ENCODE data around the gene SULF2.

SULF2 gene

DNA sequence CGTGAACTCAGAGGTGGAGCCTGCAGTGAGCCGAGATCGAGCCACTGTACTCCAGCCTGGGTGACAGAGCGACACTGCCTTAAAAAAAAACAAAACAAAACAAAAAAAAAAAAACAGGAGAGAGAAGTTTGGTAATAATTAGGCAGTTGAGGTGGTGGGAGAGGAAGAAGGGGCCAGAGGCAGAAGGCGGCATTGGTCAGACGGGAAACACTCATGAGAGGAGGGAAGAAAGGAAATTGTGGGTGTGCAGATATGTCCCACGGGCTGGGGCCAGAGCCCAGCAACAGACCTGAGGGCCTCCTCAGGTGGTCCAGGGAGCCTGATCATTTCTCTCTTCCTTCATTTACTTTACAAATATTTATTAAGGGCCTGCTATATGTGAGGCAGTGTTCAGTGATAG, 20.0 kb downstream of the SULF2 start:
- DNase-seq, result no peak
- Histone ChIP-seq H3K27ac (no peak overlapping the region), H3K27me3 (replicated peaks) (peaks cover 22% of the 10 kb centered on the region), H3K36me3 (replicated peaks) (no peaks in the 10 kb centered on the region), H3K4me3 (ENCODE audit: low read depth, low read length) (no peak overlapping the region)
- in situ Hi-C loops (cut with HindIII; ENCODE audit: low pct_ligation_motif_present, low sequenced_read_pairs), result no loop called here
- no peak for TF ChIP-seq CTCF (IDR thresholded peaks at IDR 0.05; ENCODE audit: low read depth, low read length, missing control alignments)

GRCh38 chr20:47764154-47764733, 21.0 kb downstream of the SULF2 start:
- Histone ChIP-seq H3K27me3 (replicated peaks) (peaks cover 32% of the 10 kb centered on the region), H3K27ac (no peak overlapping the region), H3K4me3 (ENCODE audit: low read depth, low read length) (no peak overlapping the region), H3K36me3 (replicated peaks) (no peaks in the 10 kb centered on the region)
- TF ChIP-seq CTCF (IDR thresholded peaks at IDR 0.05; ENCODE audit: low read depth, low read length, missing control alignments), result no peak
- DNase-seq, result no peak
- in situ Hi-C loops (cut with HindIII; ENCODE audit: low pct_ligation_motif_present, low sequenced_read_pairs), result no loop called here

- Histone ChIP-seq H3K27ac (no peak overlapping the region), H3K27me3 (replicated peaks) (peaks cover 36% of the 10 kb centered on the region), H3K36me3 (replicated peaks) (no peaks in the 10 kb centered on the region), H3K4me3 (ENCODE audit: low read depth, low read length) (no peak overlapping the region)
- in situ Hi-C loops (cut with HindIII; ENCODE audit: low pct_ligation_motif_present, low sequenced_read_pairs), result no loop called here
- DNase-seq, result no peak
- TF ChIP-seq CTCF (IDR thresholded peaks at IDR 0.05; ENCODE audit: low read depth, low read length, missing control alignments), result no peak
Measured at GRCh38 chr20:47762699-47763268, 22.5 kb downstream of the SULF2 start.

DNA sequence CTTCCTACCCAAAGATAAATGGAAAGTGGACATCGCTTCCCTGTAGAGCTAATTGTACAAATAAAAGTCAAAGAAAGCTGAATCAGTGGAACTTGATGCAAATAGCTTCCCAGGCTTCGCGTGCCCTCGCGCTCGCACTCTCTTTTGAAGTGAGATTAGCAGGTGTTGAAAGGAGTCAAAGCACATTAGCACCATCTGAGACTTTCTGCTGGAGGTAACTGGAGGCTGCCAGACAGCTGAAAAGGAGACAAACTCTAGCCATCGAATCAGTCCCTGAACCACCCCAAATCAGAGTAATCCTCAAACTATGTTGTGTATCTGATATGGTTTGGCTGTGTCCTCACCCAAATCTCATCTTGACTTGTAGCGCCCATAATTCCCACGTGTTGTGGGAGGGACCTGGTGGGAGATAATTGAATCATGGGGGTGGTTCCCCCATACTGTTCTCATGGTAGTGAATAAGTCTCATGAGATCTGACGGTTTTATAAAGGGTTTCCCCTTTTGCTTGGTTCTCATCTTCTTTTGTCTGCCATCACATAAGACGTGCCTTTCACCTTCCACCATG, 23.7 kb downstream of the SULF2 start:
- H3K27me3 ChIP-seq (replicated peaks), result peaks cover 38% of the 10 kb centered on the region
- no peaks in the 10 kb centered on the region for H3K36me3 ChIP-seq (replicated peaks)
- in situ Hi-C loops (cut with HindIII; ENCODE audit: low pct_ligation_motif_present, low sequenced_read_pairs), result no loop called here

DNA sequence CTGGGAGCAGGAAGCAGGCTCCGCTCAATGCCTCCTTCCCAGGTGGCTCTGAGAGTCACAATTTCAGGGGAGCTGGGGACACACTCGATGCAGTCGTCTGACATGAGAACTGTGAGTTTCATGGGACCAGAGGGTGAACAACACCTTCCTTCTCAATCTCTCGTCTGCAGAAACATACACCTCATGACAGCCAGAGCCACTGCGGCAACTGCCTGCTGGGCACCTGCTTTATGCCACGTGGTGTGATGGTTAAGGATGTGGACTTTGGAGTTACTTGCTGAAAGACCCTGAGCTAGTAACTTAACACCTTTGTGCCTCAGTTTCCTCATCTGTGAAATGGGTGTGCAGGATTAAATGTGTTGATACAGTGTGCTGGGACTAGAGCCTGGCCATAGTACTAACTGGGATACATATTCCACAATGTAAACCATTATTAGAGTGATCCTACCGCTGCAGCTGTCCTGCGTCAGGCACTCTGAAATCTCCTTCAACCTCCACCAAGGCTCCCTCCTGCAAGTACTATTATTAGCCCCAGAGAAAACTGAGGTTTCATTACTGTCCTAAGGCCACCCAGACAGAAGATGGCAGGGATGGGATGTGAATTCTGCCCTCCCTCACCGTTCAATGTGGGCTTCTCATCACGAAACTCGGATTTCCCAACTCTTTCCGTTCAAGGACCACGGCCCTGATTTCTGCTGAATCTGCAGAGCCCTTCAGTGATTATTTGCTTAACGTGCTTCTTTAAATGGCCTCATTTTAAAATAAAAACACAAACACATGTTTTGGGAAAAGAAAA, 24.4 kb downstream of the SULF2 start:
- H3K4me3 ChIP-seq (ENCODE audit: low read depth, low read length), result no peak overlapping the region
- DNase-seq, result no peak
- TF ChIP-seq CTCF (IDR thresholded peaks at IDR 0.05; ENCODE audit: low read depth, low read length, missing control alignments), result no peak
- no peaks in the 10 kb centered on the region for H3K36me3 ChIP-seq (replicated peaks)
- H3K27me3 ChIP-seq (replicated peaks), result peaks cover 35% of the 10 kb centered on the region
- in situ Hi-C loops (cut with HindIII; ENCODE audit: low pct_ligation_motif_present, low sequenced_read_pairs), result no loop called here
- no peak overlapping the region for H3K27ac ChIP-seq

More for the DNA sequence above, 23.7 kb downstream of the SULF2 start:
- no peak for TF ChIP-seq CTCF (IDR thresholded peaks at IDR 0.05; ENCODE audit: low read depth, low read length, missing control alignments)
- Histone ChIP-seq H3K27ac (no peak overlapping the region), H3K4me3 (ENCODE audit: low read depth, low read length) (no peak overlapping the region)
- DNase-seq, result no peak
